GM18519 (cell line): ENCODE measurements around the gene AP1M1.
"Not testable (repeated sequence)": the region's sequence is repeated elsewhere in the genome, so short reads cannot be mapped to it uniquely, and the experiment has no call there.

ENCODE experiments used
- ATAC-seq: cut with Tn5 transposase; IDR thresholded peaks from one replicate; pipeline ENCODE4 v1.9.1; 2021; ENCODE audit warnings: mild to moderate bottlenecking, moderate library complexity; ENCODE audit not compliant: unreplicated experiment, low FRiP score

Gene AP1M1

DNA sequence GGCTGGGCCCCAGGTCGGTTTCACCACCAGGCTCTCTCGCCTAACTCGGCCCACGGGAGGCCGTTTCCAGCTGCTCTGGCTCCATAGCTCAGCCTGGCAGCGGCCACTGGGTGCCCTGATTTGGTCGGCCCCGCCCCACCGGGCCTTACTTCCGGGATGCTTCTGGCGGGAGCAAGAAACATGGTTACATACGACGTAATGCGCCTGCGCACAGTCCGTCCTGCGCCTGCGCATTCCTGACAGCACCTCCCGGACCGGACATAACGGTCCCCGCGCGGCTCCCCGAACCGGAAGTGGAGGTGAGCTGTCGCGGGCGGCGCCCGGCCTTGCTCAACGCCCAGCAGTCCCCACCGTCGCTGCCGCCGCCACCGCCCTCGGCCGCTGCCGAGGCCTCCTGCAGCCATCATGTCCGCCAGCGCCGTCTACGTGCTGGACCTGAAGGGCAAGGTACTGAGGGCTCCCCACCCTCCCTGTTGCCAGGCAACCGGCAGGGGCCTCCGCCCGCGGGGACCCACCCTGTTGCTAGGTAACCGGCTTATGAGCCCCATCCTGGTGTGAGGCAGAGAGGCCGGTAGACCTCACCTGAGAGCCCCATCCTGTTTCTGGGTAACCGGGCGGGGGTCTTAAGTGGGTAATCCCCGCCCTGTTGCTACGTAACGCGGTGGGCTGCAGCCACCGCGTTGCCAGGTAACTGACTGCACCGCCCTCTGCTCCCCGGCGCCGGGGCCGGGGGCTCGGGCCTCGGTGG lies at the start of gene AP1M1:
TSS of gene AP1M1 (plus strand) at position 290 of the 748 bp plus-strand sequence. CDS start at position 406, 116 bp downstream.
- ATAC-seq: peak; percentile 71

DNA sequence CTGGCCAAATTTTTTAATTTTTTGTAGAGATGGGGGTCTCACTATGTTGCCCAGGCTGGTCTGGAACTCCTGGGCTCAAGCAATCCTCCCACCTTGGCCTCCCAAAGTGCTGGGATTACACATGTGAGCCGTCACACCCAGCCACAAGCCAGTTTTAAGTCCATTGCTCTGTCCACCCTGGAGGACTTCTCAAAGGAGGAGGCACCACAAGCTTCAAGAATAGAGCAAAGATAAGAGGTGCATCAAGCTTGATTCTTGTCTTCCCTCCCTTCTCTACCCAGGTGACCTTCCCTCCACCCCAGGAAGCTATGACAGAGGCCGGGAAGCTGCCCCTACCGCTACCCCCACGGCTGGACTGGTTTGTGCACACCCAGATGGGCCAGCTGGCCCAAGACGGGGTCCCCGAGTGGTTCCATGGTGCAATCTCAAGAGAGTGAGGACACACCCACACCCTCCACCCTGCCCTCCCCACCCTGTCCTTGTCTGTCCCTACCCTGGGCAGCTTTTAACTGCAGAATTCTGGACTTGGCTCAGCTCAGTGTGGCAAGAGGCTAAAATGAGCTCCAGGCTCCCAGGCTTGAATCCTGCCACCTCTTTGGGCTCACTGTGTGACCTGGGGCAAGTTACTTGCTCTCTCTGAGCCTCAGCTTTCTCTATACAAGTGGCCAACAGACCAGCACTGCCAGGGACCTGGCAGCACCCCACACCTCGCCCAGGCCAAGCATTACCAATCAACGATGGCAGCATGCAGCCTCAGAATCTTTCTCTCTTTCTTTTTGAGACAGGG lies 49.1 kb upstream of the AP1M1 start:
- no peak for ATAC-seq

DNA sequence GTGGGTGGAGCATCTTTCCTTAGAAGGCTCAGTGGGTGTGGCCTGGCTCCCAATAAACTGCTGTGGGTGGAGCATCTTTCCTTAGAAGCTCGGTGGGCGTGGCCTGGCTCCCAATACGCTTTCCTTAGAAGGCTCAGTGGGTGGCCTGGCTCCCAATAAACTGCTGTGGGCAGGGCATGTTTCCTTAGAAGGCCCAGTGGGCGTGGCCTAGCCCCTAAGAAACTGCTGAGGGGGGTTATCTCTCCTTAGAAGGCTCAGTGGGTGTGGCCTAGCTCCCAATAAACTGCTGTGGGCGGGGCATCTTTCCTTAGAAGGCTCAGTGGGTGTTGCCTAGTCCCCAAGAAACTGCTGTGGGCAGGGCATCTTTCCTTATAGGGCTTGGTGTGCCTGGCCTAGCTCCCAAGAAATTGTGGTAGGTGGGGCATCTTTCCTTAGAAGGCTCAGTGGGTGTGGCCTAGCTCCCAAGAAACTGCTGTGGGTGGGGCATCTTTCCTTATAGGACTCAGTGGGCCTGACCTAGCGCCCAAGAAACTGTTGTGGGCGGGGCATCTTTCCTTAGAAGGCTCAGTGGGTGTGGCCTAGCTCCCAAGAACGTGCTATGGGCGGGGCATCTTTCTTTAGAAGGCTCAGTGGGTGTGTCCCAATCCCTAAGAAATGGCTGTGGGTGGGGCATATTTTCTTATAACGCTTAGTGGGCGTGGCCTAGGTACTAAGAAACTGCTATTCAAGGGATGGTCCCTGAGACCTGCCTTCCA lies 44.0 kb upstream of the AP1M1 start:
- no peak for ATAC-seq

DNA sequence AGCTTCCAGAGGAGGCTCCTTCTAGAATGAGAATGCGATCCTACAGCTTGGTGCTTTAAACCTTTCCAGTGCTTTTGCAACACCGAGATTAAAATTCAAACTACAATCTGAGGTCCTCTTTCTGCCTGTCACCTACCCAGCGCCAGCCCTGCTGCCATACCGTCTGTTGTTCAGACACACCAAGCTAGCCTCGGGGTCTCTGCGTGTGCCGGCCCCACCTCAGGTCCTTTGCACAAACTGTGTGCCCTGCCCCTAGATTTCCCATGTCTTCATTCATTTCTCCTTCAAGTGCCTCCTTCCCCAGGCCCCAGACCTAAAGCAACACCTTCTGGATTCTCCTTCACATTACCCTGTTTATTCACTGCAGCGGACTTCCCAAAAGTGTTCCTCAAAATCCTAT lies 43.2 kb upstream of the AP1M1 start:
- ATAC-seq: no peak

DNA sequence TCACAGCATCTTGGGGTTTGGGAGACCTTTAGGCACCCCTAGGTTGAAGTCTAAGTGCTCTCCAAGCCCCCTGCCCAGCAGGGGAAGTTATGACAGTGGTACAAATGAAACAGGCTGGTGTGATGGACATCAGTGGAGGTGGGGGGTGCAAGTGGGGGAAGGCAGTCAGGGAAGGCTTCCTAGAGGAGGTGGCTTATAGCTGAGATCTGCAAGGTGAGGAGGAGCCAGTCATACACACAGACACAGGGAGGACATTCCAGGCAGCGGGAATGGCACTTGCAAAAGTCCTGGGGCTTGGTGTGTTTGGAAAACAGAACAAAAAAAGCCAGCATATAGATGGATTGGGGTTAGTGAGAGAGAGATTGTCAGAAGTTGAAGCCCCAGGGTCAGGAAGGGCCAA lies 42.6 kb upstream of the AP1M1 start:
- ATAC-seq: no peak

DNA sequence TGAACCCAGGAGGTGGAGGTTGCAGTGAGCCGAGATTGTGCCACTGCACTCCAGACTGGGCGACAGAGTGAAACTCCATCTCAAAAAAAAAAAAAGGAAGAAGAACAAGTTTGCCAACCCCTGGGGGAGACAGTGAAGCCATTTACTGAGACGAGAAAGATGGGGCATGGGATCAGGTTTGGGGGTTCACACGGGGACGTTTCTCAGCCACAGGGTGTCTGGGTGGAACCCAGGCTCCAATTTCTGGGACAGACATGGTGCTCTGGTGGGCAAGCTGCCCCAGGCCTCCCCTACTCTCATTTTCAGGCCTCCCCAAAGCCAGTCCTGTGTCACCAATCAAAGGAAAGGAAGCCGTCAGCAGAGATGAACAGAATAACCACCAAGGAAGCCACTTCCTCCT lies 40.8 kb upstream of the AP1M1 start:
- ATAC-seq: no peak

DNA sequence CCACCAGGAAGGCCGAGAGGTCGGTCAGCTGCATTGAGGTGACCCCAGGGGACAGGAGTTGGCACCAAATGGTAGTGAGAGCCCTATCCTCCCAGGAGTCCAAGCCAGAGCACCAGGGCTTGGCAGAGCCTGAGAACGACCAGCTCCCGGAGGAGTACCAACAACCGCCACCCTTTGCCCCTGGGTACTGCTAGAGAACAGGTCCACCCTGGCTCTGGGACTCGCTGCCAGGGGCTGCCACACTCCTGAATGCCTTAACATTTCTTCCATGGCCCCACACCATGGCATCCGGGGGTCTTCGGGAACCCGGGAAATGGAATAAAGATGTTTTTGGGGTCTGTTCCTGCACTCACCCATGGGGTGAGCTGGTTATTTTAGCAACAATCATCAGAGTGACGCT lies 40.1 kb upstream of the AP1M1 start:
- ATAC-seq: no peak

DNA sequence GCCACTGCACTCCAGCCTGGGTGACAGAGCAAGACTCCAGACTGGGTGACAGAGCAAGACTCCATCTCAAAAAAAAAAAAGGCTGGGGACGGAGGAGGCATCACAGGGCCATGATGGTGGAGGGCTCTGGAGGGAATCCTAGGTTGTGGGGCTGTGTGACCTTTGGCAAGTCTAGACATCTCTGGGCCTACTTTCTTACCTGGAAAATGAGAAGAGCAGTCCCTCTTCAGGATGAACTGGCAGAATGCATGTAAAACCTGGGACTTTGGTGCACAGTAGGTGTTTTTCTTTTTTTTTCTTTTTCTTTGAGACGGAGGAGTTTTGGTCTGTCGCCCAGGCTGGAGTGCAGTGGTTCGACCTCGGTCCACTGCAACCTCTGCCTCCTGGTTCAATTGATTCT lies 38.1 kb upstream of the AP1M1 start:
- ATAC-seq: no peak

DNA sequence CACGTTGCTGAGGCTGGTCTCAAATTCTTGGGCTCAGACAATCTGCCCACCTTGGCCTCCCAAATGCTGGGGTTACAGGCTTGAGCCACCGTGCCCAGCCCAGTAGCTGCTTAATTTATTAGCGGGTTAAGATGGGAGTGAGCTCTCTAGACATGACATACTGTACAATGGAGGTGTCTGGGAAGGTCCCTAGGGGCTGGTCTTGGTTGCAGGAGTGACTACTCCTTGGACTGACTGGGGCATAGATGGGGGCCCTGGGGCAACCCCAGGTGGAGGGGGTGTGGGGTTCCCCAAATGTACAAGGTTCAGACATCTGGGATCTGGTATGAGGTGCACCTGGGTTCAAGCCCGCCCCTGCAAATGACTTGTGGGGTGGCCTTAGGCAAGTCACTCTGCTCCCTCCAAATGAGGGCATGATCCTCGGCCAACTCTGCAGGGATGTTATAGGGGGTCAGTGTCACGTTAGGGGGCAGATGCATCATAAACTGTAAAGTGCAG lies 37.2 kb upstream of the AP1M1 start:
- no peak for ATAC-seq

DNA sequence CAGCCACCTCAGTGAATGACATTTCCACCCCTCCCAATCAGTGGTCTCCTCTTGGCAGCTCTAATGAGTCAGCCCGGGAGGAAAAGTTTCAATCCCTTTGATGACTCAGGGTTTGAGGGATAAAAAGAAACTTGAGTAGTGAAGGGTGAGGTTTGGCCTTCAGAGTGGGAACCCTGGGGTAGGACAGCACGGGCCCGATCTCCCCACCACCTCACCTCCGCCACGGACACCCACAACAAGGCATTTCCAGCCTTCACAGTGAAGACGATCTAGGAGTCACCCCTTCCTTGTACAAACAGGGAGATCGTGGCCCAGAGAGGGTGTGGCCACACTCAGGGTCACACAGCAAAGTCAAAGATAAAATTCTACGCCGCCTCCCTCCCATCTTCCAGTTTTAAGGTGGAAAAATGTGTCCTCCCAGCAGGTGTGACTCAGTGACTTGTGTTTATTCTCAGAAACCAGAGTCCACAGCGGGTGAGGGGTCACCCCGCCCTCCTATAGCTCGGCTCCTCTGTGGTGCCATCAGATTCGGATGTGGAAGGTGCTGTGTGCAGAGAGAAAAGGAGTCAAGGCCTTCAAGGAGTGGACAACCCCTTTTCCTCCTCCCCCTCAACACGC lies 36.7 kb upstream of the AP1M1 start:
- ATAC-seq: no peak

DNA sequence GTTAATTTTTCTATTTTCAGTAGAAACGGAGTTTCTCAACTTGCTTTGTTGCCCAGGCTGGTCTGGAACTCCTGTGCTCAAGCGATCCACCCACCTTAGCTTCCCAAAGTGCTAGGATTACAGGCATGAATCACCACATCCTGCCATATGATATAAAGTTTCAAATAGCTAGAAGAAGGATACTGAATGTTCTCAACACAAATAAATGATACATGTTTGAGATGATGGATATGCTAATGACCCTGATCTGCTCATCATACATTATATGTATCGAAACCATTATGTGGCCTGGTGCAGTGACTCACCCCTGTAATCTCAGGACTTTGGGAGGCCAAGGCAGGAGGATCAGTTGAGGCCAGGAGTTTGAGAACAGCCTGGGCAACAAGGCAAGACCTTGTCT lies 35.9 kb upstream of the AP1M1 start:
- no peak for ATAC-seq

DNA sequence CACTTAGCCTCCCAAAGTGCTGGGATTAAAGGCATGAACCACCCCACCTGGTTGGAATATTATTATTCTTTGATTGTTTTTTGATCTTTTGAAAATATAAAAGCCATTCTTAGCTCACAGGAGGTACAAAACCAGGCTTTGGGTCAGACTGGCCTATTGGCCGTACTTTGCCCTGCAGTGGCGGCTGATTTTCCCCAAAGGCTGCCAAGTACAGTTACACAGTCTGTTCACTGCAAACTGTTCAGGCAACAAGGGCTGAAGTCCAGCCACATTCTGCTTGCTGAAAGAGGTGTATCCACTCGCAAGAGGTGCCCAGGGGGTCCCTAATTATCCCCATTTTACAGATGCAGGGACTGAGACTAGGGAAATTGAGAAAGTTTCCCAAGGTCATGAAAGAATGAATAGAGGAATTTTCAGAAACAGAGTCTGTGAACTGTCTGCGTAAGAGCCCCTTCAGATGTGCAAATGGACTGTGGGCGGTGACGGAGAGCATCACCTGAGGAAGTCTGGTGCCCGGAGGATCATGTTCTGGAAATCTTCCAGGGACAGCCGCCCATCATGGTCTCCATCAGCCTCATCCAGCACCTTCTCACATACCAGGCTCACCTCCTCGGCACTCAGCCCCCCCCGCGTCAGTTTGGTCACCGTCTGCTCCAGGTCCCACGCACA lies 33.4 kb upstream of the AP1M1 start:
- no peak for ATAC-seq

DNA sequence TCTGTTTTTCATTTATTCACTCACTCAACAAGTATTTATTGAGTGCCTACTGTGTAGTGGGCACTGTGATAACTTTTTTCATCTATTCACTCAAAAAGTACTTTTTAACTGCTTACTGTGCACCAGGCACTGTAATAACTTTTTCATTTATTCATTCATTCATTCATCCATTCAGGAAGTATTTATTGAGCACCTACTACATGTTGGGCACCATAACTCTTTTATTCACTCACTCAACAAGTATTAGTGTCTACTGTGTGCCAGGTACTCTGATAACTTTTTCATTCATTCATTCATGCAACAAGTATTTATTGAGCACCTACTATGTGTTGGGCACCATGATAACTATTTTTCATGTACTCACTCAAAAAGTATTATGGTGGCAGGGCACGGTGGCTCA lies 31.3 kb upstream of the AP1M1 start:
- ATAC-seq: no peak

DNA sequence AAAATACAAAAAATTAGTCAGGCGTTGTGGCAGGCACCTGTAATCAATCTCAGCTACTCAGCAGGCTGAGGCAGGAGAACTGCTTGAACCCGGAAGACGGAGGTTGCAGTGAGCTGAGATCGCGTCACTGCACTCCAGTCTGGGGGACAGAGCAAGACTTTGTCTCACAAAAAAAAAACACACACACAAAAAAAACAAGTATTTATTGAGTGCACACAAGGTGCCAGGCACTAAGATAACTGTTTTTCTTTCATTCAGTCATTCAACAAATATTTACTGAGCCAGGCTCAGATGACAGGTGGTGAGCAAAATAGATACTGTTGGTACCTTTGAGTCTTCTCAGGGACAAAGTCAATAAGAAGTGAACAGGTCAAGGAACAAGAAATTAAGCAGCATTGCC lies 30.7 kb upstream of the AP1M1 start:
- no peak for ATAC-seq

DNA sequence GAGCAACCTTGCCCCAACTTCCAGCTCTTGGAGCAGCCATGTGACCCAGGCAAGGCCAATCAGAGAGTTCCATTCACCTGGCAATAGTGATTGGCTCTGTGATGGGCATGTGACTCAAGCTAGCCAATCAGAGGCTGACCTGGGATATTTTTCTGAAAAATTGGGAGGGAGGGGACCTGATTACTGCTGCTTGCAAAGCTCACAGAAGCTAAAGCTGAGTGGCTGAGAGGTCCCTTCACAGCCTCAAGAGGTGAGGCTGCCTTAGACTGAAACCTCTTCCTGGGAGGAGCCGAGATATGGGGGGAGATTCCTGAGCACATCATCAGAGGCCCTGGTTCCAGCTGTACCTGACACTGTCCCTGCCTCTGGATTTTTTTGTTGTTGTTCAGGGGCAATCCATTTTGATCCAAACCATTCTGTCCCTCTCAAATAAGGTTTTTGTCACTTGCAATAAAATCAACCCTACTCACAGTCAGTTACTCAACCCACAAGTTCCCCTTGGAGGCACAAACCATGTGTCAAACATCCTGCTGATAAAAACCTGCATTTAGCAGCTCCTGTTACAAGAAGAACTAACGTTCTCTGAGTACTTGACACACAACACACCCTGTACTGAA lies 29.1 kb upstream of the AP1M1 start:
- ATAC-seq: no peak

DNA sequence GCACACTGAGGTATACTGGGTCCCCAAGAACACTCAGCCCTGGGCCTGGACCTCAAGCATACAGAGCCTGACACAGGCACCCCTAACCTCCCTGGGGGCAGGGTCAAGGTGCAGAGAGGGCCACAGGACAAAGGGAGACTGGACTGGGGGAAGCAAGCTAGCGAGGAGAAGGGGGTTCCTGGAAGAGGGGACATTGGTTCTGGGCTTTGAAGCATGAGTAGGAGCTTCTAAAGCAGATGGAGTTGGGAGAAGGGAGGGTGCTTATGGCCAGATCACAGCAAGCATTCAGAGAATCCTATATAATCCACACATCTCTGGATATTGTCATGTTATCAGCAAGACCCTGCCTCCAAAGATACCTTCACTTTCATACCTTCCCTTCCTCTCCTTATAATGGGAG lies 27.6 kb upstream of the AP1M1 start:
- ATAC-seq: no peak

DNA sequence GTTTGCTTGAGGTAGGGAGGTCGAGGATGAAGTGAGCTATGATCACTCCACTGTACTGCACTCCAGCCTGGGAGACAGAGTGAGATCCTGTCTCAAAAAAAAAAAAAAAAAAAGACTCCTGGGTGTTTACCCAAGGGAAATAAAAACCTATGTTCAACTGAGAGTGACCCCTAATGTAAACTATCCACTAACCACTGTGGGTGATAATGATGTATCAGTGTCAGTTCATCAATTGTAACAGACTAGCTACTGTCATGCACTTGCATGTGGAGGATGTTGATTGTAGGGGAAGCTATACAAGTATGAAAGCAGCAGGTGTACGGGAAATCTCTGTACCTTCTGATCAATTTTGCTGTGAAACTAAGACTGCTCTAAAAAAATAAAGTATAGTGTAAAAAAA lies 21.8 kb upstream of the AP1M1 start:
- ATAC-seq: no peak

DNA sequence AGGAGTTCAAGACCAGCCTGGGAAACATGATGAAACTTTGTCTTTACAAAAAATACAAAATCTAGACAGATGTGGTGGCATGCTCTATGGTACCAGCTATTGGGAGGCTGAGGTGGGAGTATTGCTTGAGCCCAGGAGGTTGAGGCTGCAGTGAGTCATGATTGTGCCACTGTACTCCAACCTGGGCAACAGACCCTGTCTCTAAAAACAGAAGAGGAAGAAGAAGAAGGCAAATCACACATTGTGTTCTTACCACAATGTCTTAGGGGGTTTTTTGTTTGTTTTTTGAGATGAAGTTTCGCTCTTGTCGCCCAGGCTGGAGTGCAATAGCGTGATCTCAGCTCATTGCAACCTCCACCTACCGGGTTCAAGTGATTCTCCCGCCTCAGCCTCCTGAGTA lies 18.8 kb upstream of the AP1M1 start:
- not testable (repeated sequence) for ATAC-seq

DNA sequence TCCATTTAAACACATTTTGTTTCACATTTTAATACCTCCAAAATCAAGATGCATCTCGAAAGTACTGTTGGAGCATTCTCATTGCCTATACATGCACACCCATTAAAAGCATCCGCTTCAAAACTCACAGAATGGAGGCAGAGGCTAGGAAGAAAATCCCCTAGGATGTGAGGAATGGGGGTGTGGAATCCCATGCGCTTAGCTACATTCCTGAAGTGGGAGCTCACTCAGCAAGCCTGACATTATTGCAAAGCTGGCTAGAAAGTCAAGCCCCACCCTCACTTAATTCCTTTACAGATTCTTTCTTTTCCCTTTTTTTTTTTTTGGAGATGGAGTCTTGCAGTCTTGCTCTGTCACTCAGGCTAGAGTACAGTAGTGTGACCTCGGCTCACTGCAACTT lies 17.1 kb upstream of the AP1M1 start:
- no peak for ATAC-seq

DNA sequence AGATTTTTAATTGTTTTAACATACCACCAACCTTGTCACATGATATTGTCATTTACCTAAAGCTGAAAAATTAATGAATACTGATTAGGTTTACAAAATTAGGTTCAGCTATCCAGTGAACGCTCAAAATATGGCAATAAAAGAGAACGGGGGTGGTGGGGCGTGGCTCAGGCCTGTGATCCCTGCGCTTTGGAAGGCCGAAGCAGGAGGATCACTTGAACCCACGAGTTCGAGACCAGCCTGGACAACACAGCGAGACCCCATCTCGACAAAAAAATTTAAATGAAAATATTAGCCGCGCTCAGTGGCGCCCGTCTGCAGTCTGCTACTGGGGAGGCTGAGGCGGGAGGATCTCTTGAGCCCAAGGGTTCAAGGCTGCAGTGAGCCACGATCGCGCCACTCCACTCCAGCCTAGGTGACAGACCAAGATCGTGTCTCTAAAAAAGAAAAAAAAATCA lies 13.0 kb upstream of the AP1M1 start:
- no peak for ATAC-seq
